ENCODE measurements around the gene MARCOL.

Gene MARCOL, protein sequence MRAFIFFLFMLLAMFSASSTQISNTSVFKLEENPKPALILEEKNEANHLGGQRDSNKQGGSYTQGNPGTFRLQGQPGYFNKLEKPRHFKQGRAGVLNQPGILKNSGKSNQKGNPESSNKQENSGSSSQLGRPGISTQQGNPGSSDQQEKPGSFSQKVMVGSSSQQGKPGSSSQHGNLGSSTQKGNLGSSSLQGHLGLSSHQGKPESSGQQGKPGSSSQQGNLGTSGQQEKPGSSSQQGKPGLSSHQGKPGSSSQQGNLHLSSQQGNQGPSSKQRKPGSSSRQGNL

DNA sequence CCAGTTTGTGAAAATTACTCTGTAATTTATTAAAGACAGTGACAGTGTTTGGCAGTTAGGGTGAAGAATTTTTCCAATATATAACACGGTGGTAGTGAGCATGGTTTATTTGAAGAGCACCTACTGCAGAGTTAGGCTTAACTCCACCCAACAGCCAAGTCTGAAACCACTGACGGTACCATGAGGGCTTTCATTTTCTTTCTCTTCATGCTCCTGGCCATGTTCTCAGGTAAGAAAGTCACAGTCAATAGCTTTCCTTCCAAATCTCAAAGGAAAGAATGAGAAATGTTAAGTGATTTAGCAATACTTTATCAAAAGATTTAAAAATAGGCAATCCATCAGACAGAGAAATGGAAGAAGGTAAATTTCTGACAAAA lies at the start of gene MARCOL:
Gene MARCOL, plus strand, starts transcription at position 108 of the 377 bp plus-strand sequence. Its CDS starts 73 bp downstream, at position 181.
- DNase-seq: no peak

DNA sequence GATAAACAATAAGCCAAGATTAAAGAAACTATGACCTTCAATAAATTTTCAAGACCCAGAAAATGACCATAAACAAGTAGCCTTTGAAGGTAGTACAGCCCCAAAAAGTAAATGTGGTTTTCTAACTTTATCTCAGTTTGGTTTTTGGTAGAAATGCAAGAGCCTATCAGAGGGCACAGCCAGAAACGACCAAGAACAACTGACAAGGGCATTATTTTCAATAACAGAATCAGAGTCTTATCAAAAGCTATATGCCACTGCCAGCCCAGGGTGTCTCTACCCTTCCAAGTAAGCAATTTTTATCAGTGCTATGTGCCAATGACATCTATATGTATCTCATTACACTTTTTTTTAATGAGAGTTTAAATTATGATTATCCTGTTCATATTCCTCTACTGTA lies 47.3 kb upstream of the MARCOL start:
- DNase-seq: no peak

- no peak for DNase-seq
Measured at GRCh38 chr5:148193202-148193601, 45.1 kb upstream of the MARCOL start.

DNA sequence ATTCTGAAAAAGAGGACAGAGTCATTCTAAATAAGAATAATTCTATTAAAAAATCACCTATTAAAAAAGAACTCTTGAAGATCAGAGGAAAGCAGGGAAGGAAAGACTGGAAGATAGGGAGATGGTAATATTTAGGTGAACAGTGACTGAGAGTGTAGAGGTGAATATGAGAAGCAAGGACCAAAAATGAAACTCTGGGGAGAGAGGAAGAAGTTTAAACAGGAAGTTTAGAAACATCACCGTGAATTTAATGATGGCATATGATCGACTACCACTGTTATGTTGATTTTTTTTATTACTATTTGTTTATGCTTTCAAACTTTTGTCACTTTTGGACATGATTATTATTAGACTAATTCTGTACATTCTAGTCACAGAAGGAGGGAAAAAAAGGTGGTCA lies 37.2 kb upstream of the MARCOL start:
- no peak for DNase-seq

- DNase-seq: no peak
Measured at GRCh38 chr5:148202531-148203203, 35.7 kb upstream of the MARCOL start, which contains the start of gene SPINK6. TSS of gene SPINK6 (plus strand) at chr5:148203042. CDS start at chr5:148203097, 55 bp downstream.

DNA sequence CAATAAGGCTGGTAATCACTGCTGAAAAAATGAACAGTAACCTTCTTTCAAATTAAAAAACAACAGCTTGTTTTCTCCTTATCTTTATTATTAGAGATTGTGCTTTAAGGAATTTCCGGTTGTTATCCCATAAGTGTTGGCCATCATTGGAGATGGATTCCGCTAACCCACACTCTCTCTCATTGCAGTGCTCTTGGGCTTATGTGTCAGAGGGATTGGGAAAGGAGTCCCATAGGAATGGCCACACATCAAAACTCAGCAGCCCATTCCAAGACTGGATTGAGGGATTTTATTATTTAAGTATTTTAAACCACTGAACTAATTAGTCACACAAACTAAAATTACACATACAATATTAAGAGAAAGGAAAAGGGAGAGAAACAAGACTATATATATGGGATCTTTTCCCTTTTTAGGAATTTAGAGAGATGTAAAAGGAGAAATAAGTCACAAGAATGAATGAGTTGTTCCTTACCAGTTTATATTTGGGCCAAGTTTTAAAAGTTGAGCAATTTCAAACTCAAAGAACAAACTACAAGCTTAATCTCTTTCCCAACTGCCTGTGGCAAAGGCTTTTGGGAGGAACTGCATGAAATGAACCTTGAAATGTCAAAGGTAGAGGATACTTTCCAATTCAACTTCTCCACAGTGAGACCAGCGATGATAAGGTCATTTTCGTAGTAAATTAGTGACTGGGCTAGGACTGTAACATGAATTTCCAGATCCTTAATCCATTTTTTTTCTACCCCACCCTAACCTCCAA lies 33.1 kb upstream of the MARCOL start:
- DNase-seq: no peak

DNA sequence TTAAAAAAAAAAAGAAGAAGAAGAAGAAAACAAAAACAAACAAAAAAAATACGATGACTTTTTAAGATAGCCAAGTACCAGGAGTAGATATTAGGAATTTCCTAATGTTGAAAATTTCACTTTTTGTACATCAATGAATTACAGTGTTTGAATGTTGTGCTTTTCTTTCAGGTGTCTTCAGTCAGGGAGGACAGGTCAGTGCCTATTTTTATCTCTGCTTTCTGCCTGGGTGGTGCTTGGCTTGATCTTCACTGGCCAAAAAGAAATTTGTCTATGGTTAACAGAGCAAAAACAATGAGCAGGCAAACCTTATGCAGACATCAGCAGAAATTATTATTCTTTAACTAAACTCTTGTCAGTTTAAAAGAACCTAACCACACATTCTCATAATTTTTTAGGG lies 32.5 kb upstream of the MARCOL start:
- no peak for DNase-seq

DNA sequence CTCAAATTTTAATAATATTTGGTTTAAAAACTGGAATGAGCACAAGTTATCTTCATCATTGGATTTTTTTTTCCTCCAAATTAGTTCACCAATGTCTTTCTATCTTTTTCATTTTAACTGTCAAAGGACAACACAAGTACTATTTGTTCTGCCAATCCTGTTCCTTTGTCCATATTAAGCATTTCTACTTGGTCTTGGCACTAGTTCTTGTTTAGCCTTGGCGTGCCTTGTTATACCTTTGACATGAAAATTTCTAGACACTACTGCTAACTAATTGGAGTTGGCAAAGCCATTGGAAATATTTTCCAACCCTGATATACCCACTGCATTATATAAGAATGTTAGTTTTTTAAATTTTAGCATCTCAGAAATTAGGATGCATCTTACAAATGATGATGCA lies 31.7 kb upstream of the MARCOL start:
- DNase-seq: no peak

GRCh38 chr5:148208226-148208625 lies 30.1 kb upstream of the MARCOL start:
- DNase-seq: no peak

DNA sequence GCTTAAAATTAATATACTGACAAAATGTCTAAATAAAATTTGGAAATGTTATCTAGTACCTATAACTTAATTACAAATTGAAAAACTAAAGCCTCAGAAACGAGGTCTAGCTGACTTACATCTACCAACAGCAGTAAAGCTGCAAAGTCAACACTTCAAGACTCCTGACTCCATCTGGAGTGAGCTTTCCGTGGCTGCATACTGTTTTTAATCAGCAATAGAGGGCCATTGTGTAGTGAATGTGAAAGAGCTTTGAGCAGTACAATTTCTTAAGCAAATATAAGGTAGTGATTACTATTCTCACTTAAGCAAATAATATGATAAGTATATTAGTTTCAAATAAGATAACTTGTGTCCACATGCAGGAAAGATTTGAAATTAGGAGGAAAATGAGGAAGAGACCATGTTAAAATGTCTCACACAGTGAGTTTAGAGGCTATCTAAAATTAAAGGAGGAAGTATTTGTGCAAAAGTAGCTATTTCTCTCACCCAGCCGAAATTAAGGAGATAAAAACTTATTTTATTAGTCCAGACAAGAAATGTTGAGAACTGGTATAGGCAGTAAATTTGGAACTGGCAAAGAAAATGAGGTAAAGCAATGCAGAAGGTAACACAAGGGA lies 29.1 kb upstream of the MARCOL start:
- no peak for DNase-seq

DNA sequence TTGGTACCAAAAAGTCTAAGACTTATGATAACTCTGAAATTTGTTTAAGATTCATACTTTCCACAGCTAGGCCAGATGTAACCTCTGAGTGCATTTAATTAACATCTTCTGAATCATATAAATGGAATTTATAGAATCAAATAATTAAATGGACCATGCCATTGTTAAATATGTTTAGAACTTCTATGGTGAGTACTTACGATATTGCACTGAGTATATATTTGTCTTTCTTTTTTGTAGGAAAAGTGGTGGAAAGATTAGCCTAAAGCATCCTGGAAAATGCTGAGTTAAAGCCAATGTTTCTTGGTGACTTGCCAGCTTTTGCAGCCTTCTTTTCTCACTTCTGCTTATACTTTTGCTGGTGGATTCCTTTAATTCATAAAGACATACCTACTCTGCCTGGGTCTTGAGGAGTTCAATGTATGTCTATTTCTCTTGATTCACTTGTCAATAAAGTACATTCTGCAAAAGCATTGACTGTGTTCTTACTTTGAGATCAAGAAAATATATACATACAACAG lies 23.6 kb upstream of the MARCOL start:
- DNase-seq: no peak

- no peak for DNase-seq
Measured at GRCh38 chr5:148221508-148221907, 16.8 kb upstream of the MARCOL start.

DNA sequence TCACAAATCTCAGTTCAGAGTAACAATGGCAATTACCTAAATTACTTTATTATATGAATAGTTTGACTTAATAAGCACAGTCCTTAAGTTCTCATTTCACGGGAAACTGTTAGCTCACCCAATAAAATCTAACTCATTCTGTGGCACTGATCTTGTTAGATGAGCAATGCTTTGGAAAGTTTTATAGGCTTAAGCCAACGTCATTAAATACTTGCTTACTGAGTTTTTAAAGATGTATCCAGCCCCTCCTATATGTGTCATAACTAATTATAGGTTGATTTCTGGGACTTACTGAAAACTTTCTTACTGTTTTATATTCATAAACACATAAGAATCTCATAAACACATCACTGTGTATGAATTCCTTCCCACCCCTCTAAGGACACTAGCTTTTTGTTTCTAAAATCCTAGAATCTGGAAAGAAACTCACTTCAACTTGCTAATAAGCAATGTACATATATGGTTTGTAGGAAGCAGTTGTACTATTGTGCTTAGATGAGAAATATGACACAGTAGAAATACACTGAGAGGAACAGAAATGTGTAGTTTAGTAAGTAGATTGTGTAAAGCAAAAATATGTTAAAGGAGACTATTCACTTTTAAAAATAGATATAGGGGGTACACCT lies 14.1 kb upstream of the MARCOL start:
- no peak for DNase-seq

DNA sequence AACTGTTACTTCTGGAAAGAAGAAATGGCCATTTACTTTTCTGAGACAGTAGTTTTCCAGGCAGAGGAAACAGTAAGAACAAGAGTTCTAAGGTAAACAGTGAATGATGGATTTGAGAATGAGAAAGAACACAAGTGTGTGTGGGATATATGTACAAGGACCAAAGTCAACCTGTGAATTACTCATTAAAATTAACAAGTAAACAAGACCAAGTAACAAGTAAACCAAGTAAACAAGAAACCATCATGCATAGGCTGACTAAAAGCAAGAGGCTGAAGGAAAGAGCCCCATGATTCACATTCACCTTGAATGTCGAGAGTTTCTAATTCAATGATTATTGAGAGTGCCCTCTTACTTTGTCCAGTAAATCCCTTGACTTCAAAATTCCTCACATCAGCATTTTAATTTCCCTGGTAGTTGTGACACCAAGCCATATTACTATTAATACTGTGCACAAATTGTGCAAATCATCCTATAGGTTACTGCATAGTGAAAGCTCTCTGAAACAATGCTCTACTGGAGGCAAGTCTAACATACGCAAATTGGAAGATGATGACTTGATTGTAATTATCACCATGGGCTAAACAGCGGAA lies 9.8 kb upstream of the MARCOL start:
- no peak for DNase-seq

DNA sequence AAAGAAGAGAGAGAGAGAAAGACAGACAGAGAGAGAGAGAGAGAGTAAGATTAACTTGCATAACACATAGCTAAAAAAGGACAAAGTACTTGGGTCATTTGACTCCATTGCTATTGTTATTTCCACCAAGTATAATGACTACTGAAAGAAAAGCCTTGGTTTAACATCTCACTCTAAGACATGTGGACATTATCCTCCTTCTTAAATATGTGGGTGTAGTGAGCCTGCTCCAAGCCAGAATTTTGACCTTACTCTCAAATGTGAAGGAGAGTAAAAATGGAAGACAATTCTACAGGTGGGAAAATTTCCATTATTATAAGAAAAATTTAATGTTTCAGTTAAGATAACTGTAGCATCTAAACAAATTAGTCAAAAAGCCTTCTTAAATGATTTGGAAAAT lies 8.5 kb upstream of the MARCOL start:
- DNase-seq: no peak

- no peak for DNase-seq
Measured at GRCh38 chr5:148230240-148230639, 8.1 kb upstream of the MARCOL start.

- DNase-seq: no peak
Measured at GRCh38 chr5:148237785-148238417, 424 bp upstream of the MARCOL start.

DNA sequence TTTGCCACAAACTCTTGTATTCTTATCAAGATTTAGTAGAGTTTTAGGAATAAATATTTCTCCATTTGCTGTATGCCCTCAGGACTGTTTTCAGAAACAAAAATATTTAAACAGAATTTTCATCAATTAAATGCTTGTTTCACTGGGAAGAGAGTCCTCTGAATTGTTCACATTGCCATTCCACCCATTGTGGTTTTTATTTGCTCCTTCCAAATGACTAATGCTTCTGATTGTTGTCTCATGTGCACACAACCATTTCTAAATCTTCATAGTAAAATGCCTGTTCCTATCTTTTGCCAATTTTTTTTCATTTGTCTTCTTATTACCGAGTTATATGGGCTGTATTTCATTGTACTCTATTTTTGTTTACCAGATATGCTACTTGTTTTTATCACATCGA lies 10.6 kb downstream of the MARCOL start:
- DNase-seq: no peak

DNA sequence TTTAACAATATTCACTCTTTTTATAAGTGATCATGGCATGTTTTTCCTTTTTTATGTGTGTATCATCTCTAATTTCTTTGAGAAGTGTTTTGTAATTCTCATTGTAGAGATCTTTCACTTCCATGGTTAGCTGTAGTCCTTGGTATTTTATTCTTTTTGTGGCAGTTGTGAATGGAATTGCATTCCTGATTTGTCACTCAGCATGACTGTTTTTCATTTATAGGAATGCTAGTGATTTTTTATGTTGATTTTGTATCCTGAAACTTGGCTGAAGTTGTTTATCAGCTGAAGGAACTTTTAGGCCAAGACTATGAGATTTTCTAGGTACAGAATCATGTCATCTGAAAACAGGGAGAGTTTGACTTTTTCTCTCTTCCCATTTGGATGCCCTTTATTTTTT lies 17.1 kb downstream of the MARCOL start:
- DNase-seq: no peak

GRCh38 chr5:148259288-148259687 lies 21.0 kb downstream of the MARCOL start:
- no peak for DNase-seq

- no peak for DNase-seq
Measured at GRCh38 chr5:148261221-148261620, 22.9 kb downstream of the MARCOL start.

DNA sequence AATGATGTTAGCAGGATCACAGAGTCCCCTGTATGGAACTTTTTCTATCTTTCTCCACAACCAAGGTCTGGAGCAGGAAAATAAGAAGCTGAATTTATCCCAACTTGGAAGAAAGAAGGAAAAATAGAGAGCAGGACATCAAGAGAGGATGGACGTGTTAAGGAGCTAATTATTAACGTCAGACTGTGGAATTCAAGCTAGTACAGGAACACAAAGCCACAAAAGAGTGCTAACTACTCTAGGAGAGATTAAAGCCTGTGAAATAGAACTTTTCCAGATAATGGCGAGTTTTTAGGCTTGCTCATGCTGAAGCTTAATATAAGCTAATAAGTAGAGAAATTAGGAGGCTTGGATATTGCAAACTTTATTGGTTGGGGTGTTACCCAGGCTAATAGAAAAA lies 29.6 kb downstream of the MARCOL start:
- DNase-seq: no peak
